ENCODE results near the gene CDKN2C.

DNA sequence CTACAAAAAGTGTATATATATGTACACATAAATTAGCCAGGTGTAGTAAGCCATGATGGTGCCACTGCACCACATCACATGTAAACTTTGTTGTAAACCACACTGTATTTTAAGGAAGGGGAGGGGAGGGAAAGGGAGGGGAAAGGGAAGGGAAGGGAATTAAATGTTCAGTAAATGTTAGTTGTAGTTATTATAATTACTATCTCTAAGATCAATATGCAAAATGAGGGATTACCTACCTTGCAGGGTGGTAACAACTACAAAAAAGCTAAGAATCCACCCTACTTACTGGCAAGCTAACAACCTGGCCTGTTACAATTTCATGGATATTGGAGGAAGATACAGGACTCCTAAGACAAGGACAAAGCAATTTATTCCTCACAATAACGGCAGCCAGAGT, 27.7 kb upstream of the CDKN2C start:
- TF ChIP-seq, protein P1, sequence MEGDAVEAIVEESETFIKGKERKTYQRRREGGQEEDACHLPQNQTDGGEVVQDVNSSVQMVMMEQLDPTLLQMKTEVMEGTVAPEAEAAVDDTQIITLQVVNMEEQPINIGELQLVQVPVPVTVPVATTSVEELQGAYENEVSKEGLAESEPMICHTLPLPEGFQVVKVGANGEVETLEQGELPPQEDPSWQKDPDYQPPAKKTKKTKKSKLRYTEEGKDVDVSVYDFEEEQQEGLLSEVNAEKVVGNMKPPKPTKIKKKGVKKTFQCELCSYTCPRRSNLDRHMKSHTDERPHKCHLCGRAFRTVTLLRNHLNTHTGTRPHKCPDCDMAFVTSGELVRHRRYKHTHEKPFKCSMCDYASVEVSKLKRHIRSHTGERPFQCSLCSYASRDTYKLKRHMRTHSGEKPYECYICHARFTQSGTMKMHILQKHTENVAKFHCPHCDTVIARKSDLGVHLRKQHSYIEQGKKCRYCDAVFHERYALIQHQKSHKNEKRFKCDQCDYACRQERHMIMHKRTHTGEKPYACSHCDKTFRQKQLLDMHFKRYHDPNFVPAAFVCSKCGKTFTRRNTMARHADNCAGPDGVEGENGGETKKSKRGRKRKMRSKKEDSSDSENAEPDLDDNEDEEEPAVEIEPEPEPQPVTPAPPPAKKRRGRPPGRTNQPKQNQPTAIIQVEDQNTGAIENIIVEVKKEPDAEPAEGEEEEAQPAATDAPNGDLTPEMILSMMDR (IDR thresholded peaks at IDR 0.05; ENCODE audit: poor library complexity): no peak
- no peak for TF ChIP-seq EZH2phosphoT487 (IDR thresholded peaks at IDR 0.05; ENCODE audit: low read depth, severe bottlenecking, unreplicated experiment)
